Right lobe of liver (tissue), 4 donors: Measurements from ENCODE around the gene CLIC5.

Experiments used
- CTCF ChIP-seq, 4 donors: fragments of 200-600 bp in 3 of 4; fragments of 450-650 bp in 1 of 4; IDR thresholded peaks; one replicate each; pipeline versions ENCODE4 v1.5.1 to v1.8.0; 2016 to 2022; ENCODE audit warnings: antibody characterized with exemption in 4 of 4, mild to moderate bottlenecking in 2 of 4
- POLR2A ChIP-seq: fragments of 450-650 bp; IDR thresholded peaks from one replicate; pipeline ENCODE4 v1.6.1; 2017; ENCODE audit warnings: antibody characterized with exemption, mild to moderate bottlenecking
- donor health status: DM: no; HTN: no; CAD: no.
- donor health status: DM: no; HTN: no; CAD: no.
- donor health status: DM: no; HTN: yes; CAD: no.

GRCh38 chr6:46035242-46035641 lies 19.6 kb upstream of the CLIC5 start:
- TF ChIP-seq CTCF (IDR thresholded peaks at IDR 0.05) (no peak), POLR2A (no peak)
